SK-N-SH (cell line): ENCODE data around the gene CREB5.

Source experiments
- EP300 ChIP-seq, 2 experiments: IDR thresholded peaks; 2 replicates each; pipeline versions ENCODE4 v1.4.0 to v1.6.1; 2012; ENCODE audit warnings: borderline replicate concordance in 1 of 2, low read depth in 1 of 2, low read length in 1 of 2
- REST ChIP-seq: IDR thresholded peaks from 2 replicates; pipeline ENCODE4 v1.6.1; 2012; ENCODE audit warnings: mild to moderate bottlenecking, low read depth, low read length, moderate library complexity

GRCh38 chr7:28551331-28551730 is 139.0 kb downstream of the CREB5 start:
- TF ChIP-seq REST, result no peak
- TF ChIP-seq EP300 (IDR thresholded peaks at IDR 0.05; ENCODE audit: borderline replicate concordance in 1 of 2, low read depth in 1 of 2, low read length in 1 of 2), result no peak
